Ureter (tissue), 1 donor: Measurements from ENCODE around the gene LPIN1. TPM values are rescaled to one million over a fixed set of nuclear protein-coding genes. Genes with fewer than 3 reads are reported as not detected.
"Not testable (repeated sequence)": the region's sequence is repeated elsewhere in the genome, so short reads cannot be mapped to it uniquely, and the experiment has no call there.

Experiments used
- DNase-seq: peaks from one replicate; pipeline ENCODE4 v3.0.0-alpha.2; 2020; ENCODE audit warnings: low spot score
- total RNA-seq: library from RNA; stranded (reverse); gene quantifications from one replicate; pipeline ENCODE4 v1.2.4, GENCODE V29; 2023
- donor health status: DM: yes; HTN: yes; CAD: no.

The LPIN1 gene
- total RNA-seq, 1 donor from 2014 or later = 32.3 TPM

GRCh38 chr2:11810237-11810977 is 64.0 kb downstream of the LPIN1 start:
- DNase-seq = no peak

GRCh38 chr2:11811036-11811654 is 64.7 kb downstream of the LPIN1 start:
- DNase-seq = no peak

- no peak for DNase-seq
Measured at GRCh38 chr2:11812466-11813248, 66.2 kb downstream of the LPIN1 start.

- DNase-seq = not testable (repeated sequence)
Measured at GRCh38 chr2:11813345-11813744, 66.9 kb downstream of the LPIN1 start.

- DNase-seq = peak; percentile 20
Measured at GRCh38 chr2:11813951-11814350, 67.5 kb downstream of the LPIN1 start.

GRCh38 chr2:11814979-11815510 is 68.6 kb downstream of the LPIN1 start:
- DNase-seq = no peak

GRCh38 chr2:11816935-11817334 is 70.5 kb downstream of the LPIN1 start:
- not testable (repeated sequence) for DNase-seq

GRCh38 chr2:11819235-11819729 is 72.8 kb downstream of the LPIN1 start:
- no peak for DNase-seq

GRCh38 chr2:11820650-11821049 is 74.2 kb downstream of the LPIN1 start:
- DNase-seq = no peak

- DNase-seq = no peak
Measured at GRCh38 chr2:11821705-11822104, 75.3 kb downstream of the LPIN1 start.

GRCh38 chr2:11822359-11822745 is 75.9 kb downstream of the LPIN1 start:
- not testable (repeated sequence) for DNase-seq

GRCh38 chr2:11822746-11823451 is 76.5 kb downstream of the LPIN1 start:
- DNase-seq = no peak

GRCh38 chr2:11824901-11825828 is 78.7 kb downstream of the LPIN1 start:
- DNase-seq = no peak

GRCh38 chr2:11827547-11827946 is 81.1 kb downstream of the LPIN1 start:
- no peak for DNase-seq

- DNase-seq = no peak
Measured at GRCh38 chr2:11828933-11829323, 82.5 kb downstream of the LPIN1 start.

GRCh38 chr2:11829324-11829946 is 83.0 kb downstream of the LPIN1 start:
- DNase-seq = peak; percentile 61

- peak; percentile 78 for DNase-seq
Measured at GRCh38 chr2:11829947-11830707, 83.7 kb downstream of the LPIN1 start.

GRCh38 chr2:11830708-11831301 is 84.4 kb downstream of the LPIN1 start:
- no peak for DNase-seq

- no peak for DNase-seq
Measured at GRCh38 chr2:11831415-11831814, 85.0 kb downstream of the LPIN1 start.
